ENCODE data around the gene SLC22A23.

Gene SLC22A23

GRCh38 chr6:3355011-3355357 is 101.9 kb downstream of the SLC22A23 start:
- Histone ChIP-seq H3K4me1 (ENCODE audit: low read length) (peaks cover 14% of the 10 kb centered on the region), H3K4me2 (ENCODE audit: low read length) (no peak overlapping the region), H3K27ac (ENCODE audit: low read length) (no peak overlapping the region)

GRCh38 chr6:3353939-3354338 is 102.9 kb downstream of the SLC22A23 start:
- TF ChIP-seq EZH2phosphoT487 (IDR thresholded peaks at IDR 0.05; ENCODE audit: low read depth) (no peak), CTCF (IDR thresholded peaks at IDR 0.05; ENCODE audit: low read depth, low read length) (no peak)
- Histone ChIP-seq H3K4me2 (ENCODE audit: low read length) (no peak overlapping the region), H3K36me3 (replicated peaks; ENCODE audit: low read depth, low read length) (no peaks in the 10 kb centered on the region), H3K27ac (ENCODE audit: low read length) (no peak overlapping the region), H3K9ac (ENCODE audit: low read length) (no peak overlapping the region), H4K20me1 (ENCODE audit: insufficient read depth, low read length) (no peaks in the 10 kb centered on the region), H3K4me3 (ENCODE audit: low read length) (no peak overlapping the region), H3K27me3 (ENCODE audit: low read depth, low read length) (no peaks in the 10 kb centered on the region), H3K9me3 (ENCODE audit: insufficient read depth, low read length) (no peaks in the 10 kb centered on the region), H3K79me2 (ENCODE audit: low read length) (no peaks in the 10 kb centered on the region), H2AFZ (ENCODE audit: low read depth, low read length) (no peak overlapping the region), H3K4me1 (ENCODE audit: low read length) (peaks cover 13% of the 10 kb centered on the region)

More at GRCh38 chr6:3355011-3355357, 101.9 kb downstream of the SLC22A23 start:
- H4K20me1 ChIP-seq (ENCODE audit: insufficient read depth, low read length) = no peaks in the 10 kb centered on the region
- H3K4me3 ChIP-seq (ENCODE audit: low read length) = no peak overlapping the region
- H3K79me2 ChIP-seq (ENCODE audit: low read length) = no peaks in the 10 kb centered on the region
- H3K9me3 ChIP-seq (ENCODE audit: insufficient read depth, low read length) = no peaks in the 10 kb centered on the region
- H2AFZ ChIP-seq (ENCODE audit: low read depth, low read length) = no peak overlapping the region
- no peak overlapping the region for H3K9ac ChIP-seq (ENCODE audit: low read length)
- no peaks in the 10 kb centered on the region for H3K36me3 ChIP-seq (replicated peaks; ENCODE audit: low read depth, low read length)
- TF ChIP-seq EZH2phosphoT487 (IDR thresholded peaks at IDR 0.05; ENCODE audit: low read depth) = no peak
- H3K27me3 ChIP-seq (ENCODE audit: low read depth, low read length) = no peaks in the 10 kb centered on the region

GRCh38 chr6:3353213-3353903 is 103.5 kb downstream of the SLC22A23 start:
- Histone ChIP-seq H3K9me3 (ENCODE audit: insufficient read depth, low read length) (no peaks in the 10 kb centered on the region), H3K36me3 (replicated peaks; ENCODE audit: low read depth, low read length) (no peaks in the 10 kb centered on the region), H3K27me3 (ENCODE audit: low read depth, low read length) (no peaks in the 10 kb centered on the region), H3K4me2 (ENCODE audit: low read length) (no peak overlapping the region), H3K27ac (ENCODE audit: low read length) (no peak overlapping the region), H3K4me3 (ENCODE audit: low read length) (no peak overlapping the region), H3K9ac (ENCODE audit: low read length) (no peak overlapping the region), H2AFZ (ENCODE audit: low read depth, low read length) (no peak overlapping the region), H4K20me1 (ENCODE audit: insufficient read depth, low read length) (no peaks in the 10 kb centered on the region), H3K4me1 (ENCODE audit: low read length) (peaks cover 13% of the 10 kb centered on the region), H3K79me2 (ENCODE audit: low read length) (no peaks in the 10 kb centered on the region)
- TF ChIP-seq EZH2phosphoT487 (IDR thresholded peaks at IDR 0.05; ENCODE audit: low read depth) (no peak), CTCF (IDR thresholded peaks at IDR 0.05; ENCODE audit: low read depth, low read length) (no peak)

GRCh38 chr6:3352678-3353077 is 104.2 kb downstream of the SLC22A23 start:
- H3K79me2 ChIP-seq (ENCODE audit: low read length) = no peaks in the 10 kb centered on the region
- no peaks in the 10 kb centered on the region for H3K27me3 ChIP-seq (ENCODE audit: low read depth, low read length)
- no peaks in the 10 kb centered on the region for H3K36me3 ChIP-seq (replicated peaks; ENCODE audit: low read depth, low read length)
- no peak overlapping the region for H3K9ac ChIP-seq (ENCODE audit: low read length)
- H3K4me1 ChIP-seq (ENCODE audit: low read length) = peaks cover 13% of the 10 kb centered on the region
- no peak for TF ChIP-seq EZH2phosphoT487 (IDR thresholded peaks at IDR 0.05; ENCODE audit: low read depth)
- no peak for TF ChIP-seq CTCF (IDR thresholded peaks at IDR 0.05; ENCODE audit: low read depth, low read length)
- H3K4me2 ChIP-seq (ENCODE audit: low read length) = no peak overlapping the region
- no peak overlapping the region for H3K27ac ChIP-seq (ENCODE audit: low read length)
- no peaks in the 10 kb centered on the region for H4K20me1 ChIP-seq (ENCODE audit: insufficient read depth, low read length)
- H3K9me3 ChIP-seq (ENCODE audit: insufficient read depth, low read length) = no peaks in the 10 kb centered on the region
- no peak overlapping the region for H3K4me3 ChIP-seq (ENCODE audit: low read length)
- H2AFZ ChIP-seq (ENCODE audit: low read depth, low read length) = no peak overlapping the region

Data from OCI-LY3 (cell line).